Loucy (cell line): ENCODE measurements around the gene TMEM43.

Experiments used
- EZH2phosphoT487 ChIP-seq: fragments of 200-600 bp; IDR thresholded peaks from 2 replicates; pipeline ENCODE4 v1.6.1; 2018; ENCODE audit warnings: antibody characterized with exemption, mild to moderate bottlenecking, moderate library complexity, borderline replicate concordance
- TF ChIP-seq, protein P1 (sequence below): fragments of 200-600 bp; sonication (generic); conservative IDR thresholded peaks from 2 replicates; pipeline ENCODE4 v1.5.1; 2014; ENCODE audit warnings: mild to moderate bottlenecking, antibody characterized with exemption, low read length

DNA sequence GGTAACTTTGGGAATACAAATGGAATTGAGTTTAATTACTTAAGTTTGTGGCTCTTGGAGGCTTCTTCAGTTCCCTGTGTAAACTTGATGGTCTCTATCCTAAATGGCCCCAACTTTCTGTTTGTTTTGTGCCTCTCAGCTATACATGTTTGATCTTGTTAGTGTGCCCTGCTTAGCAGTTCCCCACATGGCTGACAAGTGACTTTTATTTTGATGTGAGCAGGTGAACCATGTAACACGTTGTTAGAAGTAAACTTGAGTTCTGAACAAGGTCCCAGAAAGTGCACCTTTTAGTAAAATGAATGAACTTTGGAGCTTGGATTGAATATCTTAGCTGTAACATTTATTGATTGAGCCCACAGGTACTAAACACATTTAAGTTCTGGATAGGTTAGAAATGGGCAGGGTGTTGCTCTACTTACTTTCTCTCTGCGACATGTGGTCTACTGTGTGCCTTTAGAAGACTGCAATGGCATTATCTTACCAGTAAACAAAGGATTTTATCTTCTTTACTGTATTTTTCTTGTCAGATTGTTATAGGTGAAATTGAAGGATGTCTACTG, 58.2 kb downstream of the TMEM43 start:
- TF ChIP-seq, protein P1, sequence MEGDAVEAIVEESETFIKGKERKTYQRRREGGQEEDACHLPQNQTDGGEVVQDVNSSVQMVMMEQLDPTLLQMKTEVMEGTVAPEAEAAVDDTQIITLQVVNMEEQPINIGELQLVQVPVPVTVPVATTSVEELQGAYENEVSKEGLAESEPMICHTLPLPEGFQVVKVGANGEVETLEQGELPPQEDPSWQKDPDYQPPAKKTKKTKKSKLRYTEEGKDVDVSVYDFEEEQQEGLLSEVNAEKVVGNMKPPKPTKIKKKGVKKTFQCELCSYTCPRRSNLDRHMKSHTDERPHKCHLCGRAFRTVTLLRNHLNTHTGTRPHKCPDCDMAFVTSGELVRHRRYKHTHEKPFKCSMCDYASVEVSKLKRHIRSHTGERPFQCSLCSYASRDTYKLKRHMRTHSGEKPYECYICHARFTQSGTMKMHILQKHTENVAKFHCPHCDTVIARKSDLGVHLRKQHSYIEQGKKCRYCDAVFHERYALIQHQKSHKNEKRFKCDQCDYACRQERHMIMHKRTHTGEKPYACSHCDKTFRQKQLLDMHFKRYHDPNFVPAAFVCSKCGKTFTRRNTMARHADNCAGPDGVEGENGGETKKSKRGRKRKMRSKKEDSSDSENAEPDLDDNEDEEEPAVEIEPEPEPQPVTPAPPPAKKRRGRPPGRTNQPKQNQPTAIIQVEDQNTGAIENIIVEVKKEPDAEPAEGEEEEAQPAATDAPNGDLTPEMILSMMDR: no peak
- TF ChIP-seq EZH2phosphoT487: no peak
